ENCODE results near the gene LRRK2. TPM values are rescaled to one million over a fixed set of nuclear protein-coding genes. Genes with fewer than 3 reads are reported as not detected.

LRRK2 gene
- total RNA-seq, 2 donors from 2014 or later = 6.2 to 6.8 TPM

DNA sequence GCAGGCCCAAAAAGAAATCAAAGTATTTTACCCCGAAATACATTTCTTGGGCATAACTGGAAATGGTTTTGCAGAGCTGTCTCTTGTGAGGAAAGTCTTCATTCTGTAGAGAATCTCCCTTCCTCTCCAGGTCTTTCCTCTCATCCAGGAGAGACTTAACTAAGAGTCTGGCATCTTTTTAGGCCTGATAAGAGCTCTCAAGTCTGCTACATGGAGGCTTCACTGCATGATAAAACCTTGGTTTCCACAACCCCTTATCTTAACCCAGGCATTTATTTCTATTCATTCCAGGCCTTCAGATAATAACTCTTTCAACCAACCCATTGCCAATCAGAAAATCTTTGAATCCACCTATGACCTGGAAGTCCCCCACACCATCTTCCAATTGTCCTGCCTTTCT, 41.1 kb upstream of the LRRK2 start:
- H3K4me1 ChIP-seq (replicated peaks) = no peaks in the 10 kb centered on the region
- no peaks in the 10 kb centered on the region for H3K36me3 ChIP-seq
- no peaks in the 10 kb centered on the region for H3K9me3 ChIP-seq
- no peak overlapping the region for H3K4me3 ChIP-seq
- no peak for TF ChIP-seq POLR2A (IDR thresholded peaks at IDR 0.05)
- no peak for TF ChIP-seq POLR2AphosphoS5 (IDR thresholded peaks at IDR 0.05)
- TF ChIP-seq, protein P1, sequence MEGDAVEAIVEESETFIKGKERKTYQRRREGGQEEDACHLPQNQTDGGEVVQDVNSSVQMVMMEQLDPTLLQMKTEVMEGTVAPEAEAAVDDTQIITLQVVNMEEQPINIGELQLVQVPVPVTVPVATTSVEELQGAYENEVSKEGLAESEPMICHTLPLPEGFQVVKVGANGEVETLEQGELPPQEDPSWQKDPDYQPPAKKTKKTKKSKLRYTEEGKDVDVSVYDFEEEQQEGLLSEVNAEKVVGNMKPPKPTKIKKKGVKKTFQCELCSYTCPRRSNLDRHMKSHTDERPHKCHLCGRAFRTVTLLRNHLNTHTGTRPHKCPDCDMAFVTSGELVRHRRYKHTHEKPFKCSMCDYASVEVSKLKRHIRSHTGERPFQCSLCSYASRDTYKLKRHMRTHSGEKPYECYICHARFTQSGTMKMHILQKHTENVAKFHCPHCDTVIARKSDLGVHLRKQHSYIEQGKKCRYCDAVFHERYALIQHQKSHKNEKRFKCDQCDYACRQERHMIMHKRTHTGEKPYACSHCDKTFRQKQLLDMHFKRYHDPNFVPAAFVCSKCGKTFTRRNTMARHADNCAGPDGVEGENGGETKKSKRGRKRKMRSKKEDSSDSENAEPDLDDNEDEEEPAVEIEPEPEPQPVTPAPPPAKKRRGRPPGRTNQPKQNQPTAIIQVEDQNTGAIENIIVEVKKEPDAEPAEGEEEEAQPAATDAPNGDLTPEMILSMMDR (IDR thresholded peaks at IDR 0.05) = no peak
- no peak overlapping the region for H3K27ac ChIP-seq
- DNase-seq (ENCODE audit: low spot score) = no peak
- H3K27me3 ChIP-seq (replicated peaks; ENCODE audit: insufficient read depth) = no peaks in the 10 kb centered on the region
- 93% methylated on average over 1 of the region's 1 CpG for WGBS
- intact Hi-C loops (cut with DNase I) = no loop called here

GRCh38 chr12:40184493-40185302, 40.1 kb upstream of the LRRK2 start:
- Histone ChIP-seq H3K4me3 (no peak overlapping the region), H3K36me3 (no peaks in the 10 kb centered on the region), H3K4me1 (replicated peaks) (no peaks in the 10 kb centered on the region), H3K9me3 (no peaks in the 10 kb centered on the region), H3K27ac (no peak overlapping the region), H3K27me3 (replicated peaks; ENCODE audit: insufficient read depth) (no peaks in the 10 kb centered on the region)
- intact Hi-C loops (cut with DNase I) = no loop called here
- WGBS = 75% methylated on average over 4 of the region's 4 CpGs
- DNase-seq (ENCODE audit: low spot score) = no peak
- TF ChIP-seq POLR2A (IDR thresholded peaks at IDR 0.05) = no peak
- TF ChIP-seq, protein P1 (IDR thresholded peaks at IDR 0.05) = no peak

GRCh38 chr12:40185303-40185693, 39.5 kb upstream of the LRRK2 start:
- DNase-seq (ENCODE audit: low spot score) = no peak
- Histone ChIP-seq H3K36me3 (no peaks in the 10 kb centered on the region), H3K9me3 (no peaks in the 10 kb centered on the region), H3K27ac (no peak overlapping the region), H3K4me1 (replicated peaks) (no peaks in the 10 kb centered on the region), H3K4me3 (no peak overlapping the region), H3K27me3 (replicated peaks; ENCODE audit: insufficient read depth) (no peaks in the 10 kb centered on the region)
- TF ChIP-seq, protein P1 (IDR thresholded peaks at IDR 0.05) = no peak
- no peak for TF ChIP-seq POLR2AphosphoS5 (IDR thresholded peaks at IDR 0.05)
- no peak for TF ChIP-seq POLR2A (IDR thresholded peaks at IDR 0.05)
- intact Hi-C loops (cut with DNase I) = no loop called here
- WGBS = 90% methylated on average over 4 of the region's 4 CpGs

DNA sequence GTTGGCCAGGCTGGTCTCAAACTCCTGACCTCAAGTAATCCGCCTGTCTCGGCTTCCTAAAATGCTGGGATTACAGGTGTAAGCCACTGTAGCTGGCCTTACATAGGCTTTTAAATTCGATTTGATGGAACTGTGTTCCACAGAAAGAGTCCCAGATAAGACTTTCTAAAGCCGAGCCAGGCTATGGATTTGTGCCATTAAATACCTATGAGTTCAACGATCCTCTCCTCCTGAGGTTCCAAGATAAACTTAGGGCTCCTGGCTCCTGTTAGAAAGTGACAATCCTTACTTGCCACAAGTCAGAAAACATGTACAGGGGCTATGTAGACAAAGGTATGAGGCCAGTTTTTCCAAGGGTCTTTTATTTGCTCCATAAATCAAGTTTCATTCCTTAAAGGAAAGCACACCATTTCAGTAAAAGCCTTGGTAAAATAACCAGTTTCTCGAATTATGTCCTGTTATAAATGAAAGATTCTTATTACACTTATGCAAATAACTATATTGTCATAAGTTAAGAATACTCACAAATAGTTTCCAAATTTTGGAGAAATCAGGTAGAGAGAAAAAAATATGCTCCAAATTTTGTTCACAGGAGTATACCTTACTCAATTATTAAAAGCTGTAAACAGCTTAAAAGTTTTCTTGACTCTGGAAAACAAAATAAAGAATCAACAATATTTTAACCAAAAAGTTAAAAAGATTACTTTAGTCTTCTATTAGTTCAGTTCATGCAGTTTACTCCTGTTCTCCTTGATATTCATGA, 36.1 kb upstream of the LRRK2 start:
- no peaks in the 10 kb centered on the region for H3K4me1 ChIP-seq (replicated peaks)
- no peaks in the 10 kb centered on the region for H3K27me3 ChIP-seq (replicated peaks; ENCODE audit: insufficient read depth)
- H3K4me3 ChIP-seq = no peak overlapping the region
- no peaks in the 10 kb centered on the region for H3K9me3 ChIP-seq
- 88% methylated on average over 6 of the region's 6 CpGs for WGBS
- TF ChIP-seq POLR2A (IDR thresholded peaks at IDR 0.05) = no peak
- TF ChIP-seq POLR2AphosphoS5 (IDR thresholded peaks at IDR 0.05) = no peak
- TF ChIP-seq, protein P1 (IDR thresholded peaks at IDR 0.05) = no peak
- no peaks in the 10 kb centered on the region for H3K36me3 ChIP-seq
- intact Hi-C loops (cut with DNase I) = no loop called here
- H3K27ac ChIP-seq = no peak overlapping the region
- no peak for DNase-seq (ENCODE audit: low spot score)

All from prostate gland (tissue), 2 donors.